H9 (cell line): ENCODE data around the gene RNF13. TPM values are rescaled to one million over a fixed set of nuclear protein-coding genes. Genes with fewer than 3 reads are reported as not detected.

Experiments
- DNase-seq: peaks from one replicate; pipeline ENCODE4 v3.0.0-alpha.2; 2017
- H2AFZ ChIP-seq: one replicate; pipeline ENCODE4 v1.6.1; 2013; ENCODE audit warnings: mild to moderate bottlenecking, low read length, control low read depth, moderate library complexity
- H2AK5ac ChIP-seq: 2 replicates; pipeline ENCODE4 v1.6.1; 2013; ENCODE audit warnings: low read length, control low read depth, mixed read lengths; ENCODE audit not compliant: insufficient read length
- H2BK120ac ChIP-seq: one replicate; pipeline ENCODE4 v1.6.1; 2013; ENCODE audit warnings: low read depth, mild to moderate bottlenecking, low read length, control low read depth, inconsistent platforms; ENCODE audit not compliant: poor library complexity, severe bottlenecking
- H2BK12ac ChIP-seq: 2 replicates; pipeline ENCODE4 v1.6.1; 2013; ENCODE audit warnings: low read length, control low read depth, mixed read lengths, low read depth; ENCODE audit not compliant: insufficient read length
- H2BK15ac ChIP-seq: 2 replicates; pipeline ENCODE4 v1.6.1; 2013; ENCODE audit warnings: low read depth, low read length, control low read depth
- H2BK20ac ChIP-seq: one replicate; pipeline ENCODE4 v1.6.1; 2013; ENCODE audit warnings: low read depth, mild to moderate bottlenecking, low read length, control low read depth, inconsistent platforms; ENCODE audit not compliant: poor library complexity, severe bottlenecking
- H2BK5ac ChIP-seq: 2 replicates; pipeline ENCODE4 v1.6.1; 2013; ENCODE audit warnings: low read length, control low read depth, mixed read lengths; ENCODE audit not compliant: insufficient read length
- H3K14ac ChIP-seq: 2 replicates; pipeline ENCODE4 v1.6.1; 2013; ENCODE audit warnings: low read length, control low read depth; ENCODE audit not compliant: insufficient read depth
- H3K18ac ChIP-seq: 2 replicates; pipeline ENCODE4 v1.6.1; 2013; ENCODE audit warnings: low read depth, mild to moderate bottlenecking, mixed read lengths, low read length, control low read depth; ENCODE audit not compliant: insufficient read length
- H3K23ac ChIP-seq: 2 replicates; pipeline ENCODE4 v1.6.1; 2013; ENCODE audit warnings: low read length, control low read depth, mixed read lengths, low read depth; ENCODE audit not compliant: insufficient read length
- H3K23me2 ChIP-seq: 2 replicates; pipeline ENCODE4 v1.6.1; 2013; ENCODE audit warnings: low read depth, mild to moderate bottlenecking, mixed read lengths, low read length, control low read depth; ENCODE audit not compliant: insufficient read length, poor library complexity, severe bottlenecking
- H3K27ac ChIP-seq: 2 replicates; pipeline ENCODE4 v1.5.1; 2013; ENCODE audit warnings: low read length, control low read depth, mixed read lengths, low read depth; ENCODE audit not compliant: insufficient read length
- H3K27me3 ChIP-seq: 2 replicates; pipeline ENCODE4 v1.6.1; 2013; ENCODE audit warnings: low read length, control low read depth, inconsistent platforms; ENCODE audit not compliant: insufficient read depth
- H3K4ac ChIP-seq: 2 replicates; pipeline ENCODE4 v1.6.1; 2013; ENCODE audit warnings: low read depth, mild to moderate bottlenecking, control low read depth, inconsistent platforms, low read length, moderate library complexity
- H3K4me1 ChIP-seq: 2 replicates; pipeline ENCODE4 v1.6.1; 2013; ENCODE audit warnings: low read length, control low read depth, inconsistent platforms; ENCODE audit not compliant: insufficient read depth
- H3K4me2 ChIP-seq: 2 replicates; pipeline ENCODE4 v1.6.1; 2013; ENCODE audit warnings: low read length, control low read depth, mixed read lengths; ENCODE audit not compliant: insufficient read length, insufficient read depth
- H3K56ac ChIP-seq: 2 replicates; pipeline ENCODE4 v1.6.1; 2013; ENCODE audit warnings: low read depth, mild to moderate bottlenecking, mixed read lengths, low read length, control low read depth; ENCODE audit not compliant: insufficient read length
- H3K79me1 ChIP-seq: 2 replicates; pipeline ENCODE4 v1.6.1; 2013; ENCODE audit warnings: low read depth, mild to moderate bottlenecking, moderate library complexity, low read length, control low read depth, inconsistent platforms; ENCODE audit not compliant: insufficient read depth, poor library complexity, severe bottlenecking
- H3K79me2 ChIP-seq: 2 replicates; pipeline ENCODE4 v1.6.1; 2013; ENCODE audit warnings: low read length, control low read depth, inconsistent platforms; ENCODE audit not compliant: insufficient read depth
- H3K9ac ChIP-seq: 2 replicates; pipeline ENCODE4 v1.6.1; 2013; ENCODE audit warnings: low read length, control low read depth, mixed read lengths; ENCODE audit not compliant: insufficient read length; ENCODE audit errors: extremely low read depth
- H3K9me3 ChIP-seq: one replicate; pipeline ENCODE4 v1.6.1; 2013; ENCODE audit warnings: low read depth, low read length, inconsistent platforms; ENCODE audit not compliant: control insufficient read depth
- H3T11ph ChIP-seq: one replicate; pipeline ENCODE4 v1.6.1; 2013; ENCODE audit warnings: mild to moderate bottlenecking, low read length, control low read depth, inconsistent platforms
- H4K20me1 ChIP-seq: one replicate; pipeline ENCODE4 v1.6.1; 2013; ENCODE audit not compliant: control insufficient read depth, insufficient read length, insufficient read depth
- H4K5ac ChIP-seq: 2 replicates; pipeline ENCODE4 v1.6.1; 2013; ENCODE audit warnings: low read depth, mild to moderate bottlenecking, mixed read lengths, low read length, control low read depth; ENCODE audit not compliant: insufficient read length
- H4K8ac ChIP-seq: replicated peaks from 2 replicates; pipeline ENCODE4 v1.6.1; 2013; ENCODE audit warnings: low read length, control low read depth, mixed read lengths, low read depth; ENCODE audit not compliant: insufficient read length
- H4K91ac ChIP-seq: 2 replicates; pipeline ENCODE4 v1.6.1; 2013; ENCODE audit warnings: low read depth, mild to moderate bottlenecking, moderate library complexity, mixed read lengths, low read length, control low read depth; ENCODE audit not compliant: insufficient read length
- H3K27ac Mint-ChIP-seq, 3 experiments: 2 replicates in 2 of 3; 3 replicates in 1 of 3; pipeline ENCODE4 v1.8.0; 2020 to 2021; ENCODE audit warnings: mixed read lengths in 3 of 3, mild to moderate bottlenecking in 1 of 3, moderate library complexity in 1 of 3
- H3K27me3 Mint-ChIP-seq: 2 replicates; pipeline ENCODE4 v1.8.0; 2021; ENCODE audit warnings: low read depth, mild to moderate bottlenecking, moderate library complexity, mixed read lengths
- H3K36me3 Mint-ChIP-seq, 3 experiments: 2 replicates in 2 of 3; 3 replicates in 1 of 3; pipeline ENCODE4 v1.8.0; 2020 to 2021; ENCODE audit warnings: low read depth in 3 of 3, mixed read lengths in 3 of 3; ENCODE audit not compliant: insufficient read depth in 1 of 3
- H3K4me1 Mint-ChIP-seq, 2 experiments: 2 replicates each; pipeline ENCODE4 v1.8.0; 2020; ENCODE audit warnings: mixed read lengths in 2 of 2
- H3K4me3 Mint-ChIP-seq, 2 experiments: 2 replicates in 1 of 2; 3 replicates in 1 of 2; pipeline ENCODE4 v1.8.0; 2020 to 2021; ENCODE audit warnings: mild to moderate bottlenecking in 2 of 2, mixed read lengths in 2 of 2, moderate library complexity in 1 of 2
- H3K9me3 Mint-ChIP-seq, 2 experiments: 2 replicates in 1 of 2; 3 replicates in 1 of 2; pipeline ENCODE4 v1.8.0; 2020; ENCODE audit warnings: mild to moderate bottlenecking in 2 of 2, mixed read lengths in 2 of 2, moderate library complexity in 1 of 2
- WGBS: extraction: QIAGEN DNeasy Blood & Tissue Kit; methylation state at CpG from one replicate; pipeline ENCODE4 v1.1.7; 2013; ENCODE audit warnings: missing lambda C conversion rate, low lambda C conversion rate, mixed read lengths; ENCODE audit not compliant: insufficient read length; ENCODE audit errors: extremely low coverage; 5-methylcytosine and 5-hydroxymethylcytosine counted together
- total RNA-seq: library from RNA; stranded (reverse); gene quantifications from 2 replicates; pipeline ENCODE4 v1.2.1, GENCODE V29; 2021
- TF ChIP-seq, protein P1 (sequence below): fragments of 200-600 bp; sonication (generic); conservative IDR thresholded peaks from 3 replicates; pipeline ENCODE4 v1.8.0; 2021; ENCODE audit warnings: antibody characterized with exemption, mild to moderate bottlenecking

Gene RNF13
- total RNA-seq, 1 experiment from 2014 or later = 23.4 TPM

DNA sequence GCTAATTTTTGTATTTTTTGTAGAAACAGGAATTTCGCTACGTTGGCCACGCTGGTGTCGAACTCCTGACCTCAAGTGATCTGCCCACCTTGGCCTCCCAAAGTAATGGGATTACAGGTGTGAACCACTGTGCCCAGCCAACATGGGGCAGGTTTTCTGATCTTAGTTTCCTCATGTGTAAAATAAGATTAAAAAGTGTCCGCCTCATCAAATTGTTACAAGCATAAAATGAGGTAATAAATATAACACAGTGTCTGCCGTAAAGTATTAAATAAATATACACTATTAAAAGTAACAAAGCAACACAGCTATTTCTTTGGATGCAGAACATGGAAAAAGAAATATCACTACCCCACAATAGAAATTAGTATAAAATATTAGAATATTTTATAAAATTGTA lies 44.3 kb upstream of the RNF13 start:
- H2BK15ac ChIP-seq = no peak overlapping the region
- no CpG with 5 or more reads among the region's 6 CpGs for WGBS
- no peaks in the 10 kb centered on the region for H3K27me3 ChIP-seq
- H4K8ac ChIP-seq = no peak overlapping the region
- H2AFZ ChIP-seq = no peak overlapping the region
- DNase-seq = no peak
- H3K4me1 ChIP-seq = no peaks in the 10 kb centered on the region; the same call in 1 of the 2 replicates
- TF ChIP-seq, protein P1, sequence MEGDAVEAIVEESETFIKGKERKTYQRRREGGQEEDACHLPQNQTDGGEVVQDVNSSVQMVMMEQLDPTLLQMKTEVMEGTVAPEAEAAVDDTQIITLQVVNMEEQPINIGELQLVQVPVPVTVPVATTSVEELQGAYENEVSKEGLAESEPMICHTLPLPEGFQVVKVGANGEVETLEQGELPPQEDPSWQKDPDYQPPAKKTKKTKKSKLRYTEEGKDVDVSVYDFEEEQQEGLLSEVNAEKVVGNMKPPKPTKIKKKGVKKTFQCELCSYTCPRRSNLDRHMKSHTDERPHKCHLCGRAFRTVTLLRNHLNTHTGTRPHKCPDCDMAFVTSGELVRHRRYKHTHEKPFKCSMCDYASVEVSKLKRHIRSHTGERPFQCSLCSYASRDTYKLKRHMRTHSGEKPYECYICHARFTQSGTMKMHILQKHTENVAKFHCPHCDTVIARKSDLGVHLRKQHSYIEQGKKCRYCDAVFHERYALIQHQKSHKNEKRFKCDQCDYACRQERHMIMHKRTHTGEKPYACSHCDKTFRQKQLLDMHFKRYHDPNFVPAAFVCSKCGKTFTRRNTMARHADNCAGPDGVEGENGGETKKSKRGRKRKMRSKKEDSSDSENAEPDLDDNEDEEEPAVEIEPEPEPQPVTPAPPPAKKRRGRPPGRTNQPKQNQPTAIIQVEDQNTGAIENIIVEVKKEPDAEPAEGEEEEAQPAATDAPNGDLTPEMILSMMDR = no peak
- Mint-ChIP-seq H3K4me3 (no peak overlapping the region), H3K4me1 (peaks cover 5 to 13% of the 10 kb centered on the region in 2 experiments), H3K27ac (no peak overlapping the region), H3K27me3 (no peaks in the 10 kb centered on the region), H3K9me3 (no peaks in the 10 kb centered on the region), H3K36me3 (no peaks in the 10 kb centered on the region)
- no peak overlapping the region for H2BK120ac ChIP-seq
- no peak overlapping the region for H3K18ac ChIP-seq
- H3T11ph ChIP-seq = no peak overlapping the region
- H3K23me2 ChIP-seq = no peaks in the 10 kb centered on the region
- no peak overlapping the region for H3K27ac ChIP-seq
- H3K4me2 ChIP-seq = no peak overlapping the region
- no peak overlapping the region for H4K5ac ChIP-seq
- no peak overlapping the region for H3K56ac ChIP-seq
- no peak overlapping the region for H3K9ac ChIP-seq
- no peaks in the 10 kb centered on the region for H3K9me3 ChIP-seq
- H2BK12ac ChIP-seq = no peak overlapping the region
- no peaks in the 10 kb centered on the region for H3K79me2 ChIP-seq
- H2BK20ac ChIP-seq = no peak overlapping the region
- no peak overlapping the region for H3K14ac ChIP-seq
- H2BK5ac ChIP-seq = no peak overlapping the region
- no peak overlapping the region for H3K4ac ChIP-seq
- H2AK5ac ChIP-seq = no peak overlapping the region
- no peaks in the 10 kb centered on the region for H3K79me1 ChIP-seq
- no peak overlapping the region for H3K23ac ChIP-seq
- no peaks in the 10 kb centered on the region for H4K20me1 ChIP-seq
- H4K91ac ChIP-seq = no peak overlapping the region
